Colonic mucosa (tissue), 4 donors: ENCODE measurements around the gene EDC3. TPM values are rescaled to one million over a fixed set of nuclear protein-coding genes. Genes with fewer than 3 reads are reported as not detected.
A peak's percentile ranks its signal among the peaks of the same experiment; 100 is the strongest.
"Not testable (repeated sequence)": the region's sequence is repeated elsewhere in the genome, so short reads cannot be mapped to it uniquely, and the experiment has no call there.

Experiments used
- DNase-seq: peaks from one replicate; pipeline ENCODE4 v3.0.0-alpha.2; 2020
- H3K27ac ChIP-seq: fragments of 200-600 bp; one replicate; pipeline ENCODE4 v1.8.0; 2021
- H3K27me3 ChIP-seq: fragments of 200-600 bp; one replicate; pipeline ENCODE4 v1.8.0; 2021
- H3K36me3 ChIP-seq: fragments of 200-600 bp; one replicate; pipeline ENCODE4 v1.8.0; 2021
- H3K4me1 ChIP-seq: fragments of 200-600 bp; one replicate; pipeline ENCODE4 v1.8.0; 2021; ENCODE audit warnings: mild to moderate bottlenecking
- H3K4me3 ChIP-seq: fragments of 200-600 bp; one replicate; pipeline ENCODE4 v1.8.0; 2021
- H3K9ac ChIP-seq, 2 donors: one replicate each; pipeline ENCODE4 v1.7.0; 2013; ENCODE audit warnings: control low read depth in 2 of 2, low read depth in 2 of 2, low read length in 2 of 2
- H3K9me3 ChIP-seq: fragments of 200-600 bp; one replicate; pipeline ENCODE4 v1.8.0; 2021
- intact Hi-C: fragments of 100-400 bp; cut with DNase I; formaldehyde crosslinking; loops from one replicate; pipeline ENCODE4 v1.14.1; 2022
- total RNA-seq, 2 donors: library from RNA; stranded (reverse); fragmentation: NEBNext Ultra II Directional in 1 of 2; extraction: Animal tissue kit (Norgen Biotek cat#: 25700) in 1 of 2; gene quantifications; one replicate each; pipeline ENCODE4 v1.2.1, GENCODE V29; 2021
- TF ChIP-seq, protein P1 (sequence below): fragments of 200-600 bp; IDR thresholded peaks from one replicate; pipeline ENCODE4 v1.8.0; 2022; ENCODE audit warnings: antibody characterized with exemption, mild to moderate bottlenecking
- donor health status: healthy.
- donor health status: DM: no; HTN: no; CAD: no.
- donor health status: DM: no; HTN: no; CAD: no.

The EDC3 gene
- total RNA-seq, 2 donors from 2014 or later = 21.3 to 32.7 TPM

DNA sequence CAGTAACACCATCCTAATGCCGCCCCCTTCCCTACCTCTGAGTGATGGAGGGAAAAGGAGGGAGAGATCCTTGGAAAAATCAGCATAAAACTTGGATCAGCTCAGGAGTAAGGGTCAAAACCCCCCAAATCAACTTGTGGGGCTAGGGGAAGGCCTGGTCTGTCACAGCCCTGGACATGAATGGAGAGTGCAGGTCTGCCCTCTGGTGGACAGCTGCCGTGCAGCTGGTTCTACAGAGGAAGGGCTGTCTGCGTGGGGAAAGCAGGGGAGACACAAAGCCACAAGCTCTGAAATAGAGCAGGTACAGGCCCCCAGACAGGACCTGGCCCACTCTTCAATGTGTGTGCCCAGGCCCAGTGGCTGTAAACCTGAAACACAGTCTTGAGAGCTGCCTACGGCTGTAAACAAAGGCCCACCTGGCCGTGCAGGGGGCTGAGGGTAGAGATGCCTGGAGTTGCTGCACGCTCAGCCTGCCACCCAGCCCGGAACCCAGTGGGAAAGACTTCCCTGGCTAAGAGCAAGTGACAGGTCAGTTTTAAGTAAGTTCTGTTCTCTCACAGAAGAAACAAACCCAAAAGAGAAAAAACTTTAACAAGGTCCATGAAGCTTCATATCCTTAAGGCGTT, 63.8 kb downstream of the EDC3 start:
- TF ChIP-seq, protein P1, sequence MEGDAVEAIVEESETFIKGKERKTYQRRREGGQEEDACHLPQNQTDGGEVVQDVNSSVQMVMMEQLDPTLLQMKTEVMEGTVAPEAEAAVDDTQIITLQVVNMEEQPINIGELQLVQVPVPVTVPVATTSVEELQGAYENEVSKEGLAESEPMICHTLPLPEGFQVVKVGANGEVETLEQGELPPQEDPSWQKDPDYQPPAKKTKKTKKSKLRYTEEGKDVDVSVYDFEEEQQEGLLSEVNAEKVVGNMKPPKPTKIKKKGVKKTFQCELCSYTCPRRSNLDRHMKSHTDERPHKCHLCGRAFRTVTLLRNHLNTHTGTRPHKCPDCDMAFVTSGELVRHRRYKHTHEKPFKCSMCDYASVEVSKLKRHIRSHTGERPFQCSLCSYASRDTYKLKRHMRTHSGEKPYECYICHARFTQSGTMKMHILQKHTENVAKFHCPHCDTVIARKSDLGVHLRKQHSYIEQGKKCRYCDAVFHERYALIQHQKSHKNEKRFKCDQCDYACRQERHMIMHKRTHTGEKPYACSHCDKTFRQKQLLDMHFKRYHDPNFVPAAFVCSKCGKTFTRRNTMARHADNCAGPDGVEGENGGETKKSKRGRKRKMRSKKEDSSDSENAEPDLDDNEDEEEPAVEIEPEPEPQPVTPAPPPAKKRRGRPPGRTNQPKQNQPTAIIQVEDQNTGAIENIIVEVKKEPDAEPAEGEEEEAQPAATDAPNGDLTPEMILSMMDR = peak; percentile 74
- H3K9ac ChIP-seq = no peak overlapping the region
- intact Hi-C loops = loop anchor here (5.0 to 10.0 kb wide), 2 partner anchors 260 to 323 kb away; partner anchors contain the start of gene RPP25
- no peaks in the 10 kb centered on the region for H3K27me3 ChIP-seq
- H3K4me3 ChIP-seq = no peak overlapping the region
- H3K9me3 ChIP-seq = no peaks in the 10 kb centered on the region
- H3K36me3 ChIP-seq = peaks cover 23% of the 10 kb centered on the region
- peak; percentile 69 for DNase-seq
- H3K4me1 ChIP-seq = no peaks in the 10 kb centered on the region
- H3K27ac ChIP-seq = no peak overlapping the region

DNA sequence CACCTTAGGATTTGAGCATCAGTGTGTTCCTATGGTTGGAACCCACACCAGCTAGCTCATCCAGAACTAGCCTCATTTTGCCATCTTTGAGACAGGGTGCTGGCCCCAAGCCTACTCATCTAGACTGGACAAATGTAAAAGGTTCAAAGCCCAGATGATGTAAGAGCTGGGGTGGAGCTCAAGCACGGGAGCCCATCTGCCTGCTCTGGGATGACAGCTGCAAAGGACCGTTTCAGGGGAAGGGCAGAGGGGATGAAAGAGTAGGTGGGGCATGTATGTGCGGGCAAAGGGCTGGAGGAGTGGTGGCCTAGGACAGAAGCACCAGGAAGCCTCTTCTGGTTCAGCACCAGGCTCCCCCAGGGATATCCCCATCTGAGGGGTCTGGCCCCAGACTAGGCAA, 64.4 kb downstream of the EDC3 start:
- H3K36me3 ChIP-seq = peaks cover 22% of the 10 kb centered on the region

DNA sequence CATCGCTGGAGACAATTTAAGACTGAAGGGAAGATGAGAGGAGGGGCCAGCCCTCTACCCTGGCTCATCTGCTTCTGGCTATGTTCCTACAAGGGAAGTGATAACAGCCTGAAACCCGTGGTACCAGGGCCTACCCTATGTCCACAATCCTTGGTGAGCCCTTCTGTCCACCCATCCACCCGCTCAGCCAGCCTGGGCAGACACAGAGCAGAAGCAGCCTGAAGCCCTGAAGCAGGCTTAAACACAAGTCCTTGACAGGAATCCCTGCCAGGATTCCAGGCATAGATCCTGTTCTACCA, 64.8 kb downstream of the EDC3 start:
- H3K4me3 ChIP-seq = no peak overlapping the region
- H3K27ac ChIP-seq = no peak overlapping the region
- H3K27me3 ChIP-seq = no peaks in the 10 kb centered on the region
- no peak for DNase-seq
- H3K36me3 ChIP-seq = peaks cover 24% of the 10 kb centered on the region
- no peaks in the 10 kb centered on the region for H3K4me1 ChIP-seq
- H3K9ac ChIP-seq = no peak overlapping the region
- TF ChIP-seq, protein P1 = no peak
- H3K9me3 ChIP-seq = no peaks in the 10 kb centered on the region
- intact Hi-C loops = loop anchor here (5.0 to 10.0 kb wide), 2 partner anchors 259 to 324 kb away; partner anchors contain the start of gene RPP25

More for the DNA sequence above, 64.4 kb downstream of the EDC3 start:
- Histone ChIP-seq H3K4me1 (no peaks in the 10 kb centered on the region), H3K27me3 (no peaks in the 10 kb centered on the region), H3K9ac (no peak overlapping the region), H3K27ac (no peak overlapping the region), H3K4me3 (no peak overlapping the region), H3K9me3 (no peaks in the 10 kb centered on the region)
- TF ChIP-seq, protein P1 = no peak
- intact Hi-C loops = loop anchor here (5.0 to 10.0 kb wide), 2 partner anchors 259 to 323 kb away; partner anchors contain the start of gene RPP25
- no peak for DNase-seq

DNA sequence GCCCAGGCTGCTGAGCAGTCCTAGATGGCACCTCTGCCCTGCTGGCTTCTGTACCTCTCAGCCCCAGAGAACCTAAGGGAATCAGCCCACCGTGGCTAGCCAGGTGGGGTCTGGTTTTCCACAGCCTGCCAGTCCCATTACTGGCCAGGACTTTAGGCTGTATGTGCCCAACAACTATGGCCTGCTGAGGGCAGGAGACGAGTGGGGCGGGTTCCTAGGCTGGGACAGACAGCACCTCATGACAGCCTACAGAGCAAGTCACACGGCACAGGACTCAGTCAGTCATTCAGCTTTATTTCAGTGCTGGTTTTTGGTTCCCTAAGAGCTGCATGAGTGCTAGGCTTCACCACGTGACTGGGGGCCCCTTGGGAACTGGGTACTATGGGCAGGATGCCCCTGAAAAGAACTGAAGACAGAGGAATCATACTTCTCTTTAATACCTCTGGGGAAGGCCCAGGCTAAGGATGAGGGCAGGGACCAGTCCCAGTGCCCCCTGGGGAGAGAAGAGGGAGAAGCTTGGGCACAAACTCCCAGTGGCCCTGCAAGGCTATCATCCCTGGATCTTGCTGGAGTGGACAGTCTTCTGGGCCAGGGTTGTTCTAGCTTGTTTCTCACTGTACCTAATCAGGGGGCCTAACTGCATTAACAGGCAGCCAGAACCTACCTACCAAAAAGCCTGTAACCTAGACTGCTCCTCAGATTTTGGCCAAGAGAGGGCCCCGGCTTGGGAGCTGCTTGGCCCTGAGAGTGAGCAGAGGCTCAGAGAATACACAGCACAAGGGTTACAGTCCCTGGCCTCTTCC, 65.3 kb downstream of the EDC3 start:
- Histone ChIP-seq H3K9ac (no peak overlapping the region), H3K36me3 (peaks cover 26% of the 10 kb centered on the region), H3K4me1 (no peaks in the 10 kb centered on the region), H3K27me3 (no peaks in the 10 kb centered on the region), H3K9me3 (no peaks in the 10 kb centered on the region), H3K4me3 (no peak overlapping the region), H3K27ac (no peak overlapping the region)
- intact Hi-C loops = loop anchor here (5.0 to 10.0 kb wide), 2 partner anchors 258 to 324 kb away; partner anchors contain the start of gene RPP25
- DNase-seq = no peak
- TF ChIP-seq, protein P1 = no peak

DNA sequence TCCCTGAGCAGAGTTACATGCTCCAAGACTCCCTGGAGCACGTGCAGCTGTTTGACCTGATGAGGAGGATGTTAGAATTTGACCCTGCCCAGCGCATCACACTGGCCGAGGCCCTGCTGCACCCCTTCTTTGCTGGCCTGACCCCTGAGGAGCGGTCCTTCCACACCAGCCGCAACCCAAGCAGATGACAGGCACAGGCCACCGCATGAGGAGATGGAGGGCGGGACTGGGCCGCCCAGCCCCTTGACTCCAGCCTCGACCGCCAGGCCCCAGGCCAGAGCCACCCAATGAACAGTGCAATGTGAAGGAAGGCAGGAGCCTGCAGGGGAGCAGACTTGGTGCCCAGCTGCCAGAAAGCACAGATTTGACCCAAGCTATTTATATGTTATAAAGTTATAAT, 66.1 kb downstream of the EDC3 start:
- H3K27ac ChIP-seq, H3K9me3 ChIP-seq, H3K4me1 ChIP-seq, DNase-seq, H3K27me3 ChIP-seq, H3K9ac ChIP-seq, H3K4me3 ChIP-seq: not testable (repeated sequence)
- H3K36me3 ChIP-seq = peaks cover 26% of the 10 kb centered on the region
- intact Hi-C loops = loop anchor here (5.0 to 10.0 kb wide), 2 partner anchors 257 to 325 kb away; partner anchors contain the start of gene RPP25

DNA sequence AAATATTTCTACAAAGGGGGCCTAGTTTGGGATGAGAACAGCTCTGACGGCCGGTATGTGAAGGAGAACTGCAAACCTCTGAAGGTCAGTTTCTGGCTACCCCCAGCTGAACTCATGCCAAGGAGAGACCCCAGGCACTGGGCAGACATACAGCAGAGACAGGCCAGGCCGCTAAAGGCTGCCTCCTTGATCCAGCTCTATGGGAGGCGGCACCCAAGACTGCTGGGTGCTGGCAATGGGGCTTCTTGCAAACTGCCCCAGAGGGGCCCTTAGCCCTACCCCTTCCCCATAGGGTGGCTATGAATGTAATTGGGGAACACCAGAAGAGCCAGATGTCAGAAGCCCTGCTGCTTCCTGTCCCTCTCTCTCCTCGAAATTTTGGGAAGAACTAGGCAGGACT, 66.9 kb downstream of the EDC3 start:
- H3K27me3 ChIP-seq = no peaks in the 10 kb centered on the region
- intact Hi-C loops = no loop called here
- H3K36me3 ChIP-seq = peaks cover 30% of the 10 kb centered on the region
- TF ChIP-seq, protein P1 = no peak
- H3K9ac ChIP-seq = no peak overlapping the region
- H3K9me3 ChIP-seq = no peaks in the 10 kb centered on the region
- H3K4me3 ChIP-seq = no peak overlapping the region
- no peak for DNase-seq
- H3K27ac ChIP-seq = no peak overlapping the region
- no peaks in the 10 kb centered on the region for H3K4me1 ChIP-seq
